Hepatocyte (in vitro differentiated cells): ENCODE data around the gene KIAA1217. TPM values are rescaled to one million over a fixed set of nuclear protein-coding genes. Genes with fewer than 3 reads are reported as not detected.
A peak's percentile ranks its signal among the peaks of the same experiment; 100 is the strongest.

Experiments used
- DNase-seq: peaks from one replicate; pipeline ENCODE4 v3.0.0-alpha.2; 2016; ENCODE audit warnings: low spot score
- H2AFZ ChIP-seq: fragments of 200-600 bp; sonication (generic); 2 replicates; pipeline ENCODE4 v1.6.0; 2016; ENCODE audit warnings: antibody characterized with exemption, mild to moderate bottlenecking
- H3K27ac ChIP-seq: fragments of 200-600 bp; sonication (generic); 2 replicates; pipeline ENCODE4 v1.5.1; 2016; ENCODE audit warnings: mild to moderate bottlenecking
- H3K27me3 ChIP-seq: fragments of 200-600 bp; sonication (generic); 2 replicates; pipeline ENCODE4 v1.6.1; 2016
- H3K36me3 ChIP-seq: fragments of 200-600 bp; sonication (generic); replicated peaks from 2 replicates; pipeline ENCODE4 v1.5.1; 2016; ENCODE audit warnings: low read depth; ENCODE audit not compliant: insufficient read depth
- H3K4me1 ChIP-seq: fragments of 200-600 bp; sonication (generic); 2 replicates; pipeline ENCODE4 v1.5.1; 2016; ENCODE audit warnings: mild to moderate bottlenecking, moderate library complexity; ENCODE audit not compliant: insufficient read depth
- H3K4me2 ChIP-seq: fragments of 200-600 bp; sonication (generic); 2 replicates; pipeline ENCODE4 v1.6.0; 2016
- H3K4me3 ChIP-seq: fragments of 200-600 bp; sonication (generic); 2 replicates; pipeline ENCODE4 v1.5.1; 2016; ENCODE audit warnings: mild to moderate bottlenecking
- H3K79me2 ChIP-seq: fragments of 200-600 bp; sonication (generic); 2 replicates; pipeline ENCODE4 v1.6.0; 2017; ENCODE audit warnings: mild to moderate bottlenecking
- H3K9me2 ChIP-seq: fragments of 200-600 bp; sonication (generic); replicated peaks from 2 replicates; pipeline ENCODE4 v1.6.0; 2017; ENCODE audit warnings: mild to moderate bottlenecking; ENCODE audit not compliant: insufficient read depth
- H3K9me3 ChIP-seq: fragments of 200-600 bp; sonication (generic); 2 replicates; pipeline ENCODE4 v1.5.1; 2016; ENCODE audit warnings: low read depth, mild to moderate bottlenecking
- H4K20me1 ChIP-seq: fragments of 200-600 bp; sonication (generic); 2 replicates; pipeline ENCODE4 v1.6.0; 2016; ENCODE audit warnings: mild to moderate bottlenecking; ENCODE audit not compliant: insufficient read depth, poor library complexity, severe bottlenecking
- EZH2 ChIP-seq: fragments of 200-600 bp; sonication (generic); IDR thresholded peaks from 2 replicates; pipeline ENCODE4 v1.6.1; 2016; ENCODE audit warnings: antibody characterized with exemption, mild to moderate bottlenecking, borderline replicate concordance
- EZH2phosphoT487 ChIP-seq: fragments of 200-600 bp; sonication (generic); IDR thresholded peaks from one replicate; pipeline ENCODE4 v1.6.1; 2018; ENCODE audit warnings: antibody characterized with exemption, mild to moderate bottlenecking, low read depth, moderate library complexity; ENCODE audit not compliant: unreplicated experiment, severe bottlenecking
- WGBS: methylation state at CpG from one replicate; pipeline ENCODE4 v1.1.6; 2016; ENCODE audit warnings: low lambda C conversion rate; ENCODE audit errors: missing lambda C conversion rate; 5-methylcytosine and 5-hydroxymethylcytosine counted together
- microRNA counts: library from miRNA; unstranded; fragments of <30 nt; microRNA quantifications from one replicate; lab custom pipeline; 2017
- microRNA-seq: library from miRNA; unstranded; fragments of <30 nt; microRNA quantifications from one replicate; pipeline ENCODE4, GENCODE V29; 2017
- polyA plus RNA-seq: library from polyadenylated mRNA; unstranded; fragments of >200 nt; fragmentation: Nextera tagmentation; extraction: Ambion mirVana; gene quantifications from 2 replicates; pipeline ENCODE4 v1.2.1, GENCODE V29; 2016
- small RNA-seq: library from RNA; depleted of rRNA; stranded (forward); fragments of <200 nt; gene quantifications from one replicate; pipeline ENCODE3, GENCODE V24; 2014
- total RNA-seq: library from RNA; depleted of rRNA; stranded (reverse); fragments of >200 nt; gene quantifications from 2 replicates; pipeline ENCODE4 v1.2.3, GENCODE V29; 2014
- TF ChIP-seq, protein P1 (sequence below): fragments of 200-600 bp; sonication (generic); IDR thresholded peaks from 2 replicates; pipeline ENCODE4 v1.5.1; 2016; ENCODE audit warnings: antibody characterized with exemption, mild to moderate bottlenecking; ENCODE audit not compliant: poor library complexity

Gene KIAA1217
- total and polyA plus RNA-seq, 2 experiments from 2014 or later: 31.6 to 33.2 TPM

DNA sequence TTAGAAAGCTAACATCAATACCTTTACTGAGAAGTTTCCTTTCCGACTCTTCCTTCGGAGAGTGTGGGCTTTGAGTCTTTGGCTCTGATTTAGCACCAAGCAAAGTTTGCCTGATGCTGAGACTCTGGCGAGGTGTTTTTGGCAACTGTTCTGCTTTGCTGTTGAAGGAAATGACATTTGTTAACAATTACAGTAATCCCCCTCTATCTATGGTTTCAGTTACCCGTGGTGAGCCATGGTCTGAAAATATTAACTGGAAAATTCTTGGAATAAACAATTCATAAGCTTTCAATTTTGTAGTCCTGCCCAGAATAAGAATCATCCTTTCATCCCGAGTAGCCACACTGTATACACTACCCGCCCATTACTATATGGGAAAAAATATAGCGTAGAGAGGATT lies 388.5 kb downstream of the KIAA1217 start:
- no peaks in the 10 kb centered on the region for H3K36me3 ChIP-seq
- no peaks in the 10 kb centered on the region for H3K79me2 ChIP-seq
- H3K4me2 ChIP-seq: no peak overlapping the region
- H3K4me1 ChIP-seq: no peaks in the 10 kb centered on the region
- H2AFZ ChIP-seq: no peak overlapping the region
- DNase-seq: peak; percentile 21
- H3K9me2 ChIP-seq: no peaks in the 10 kb centered on the region
- TF ChIP-seq, protein P1, sequence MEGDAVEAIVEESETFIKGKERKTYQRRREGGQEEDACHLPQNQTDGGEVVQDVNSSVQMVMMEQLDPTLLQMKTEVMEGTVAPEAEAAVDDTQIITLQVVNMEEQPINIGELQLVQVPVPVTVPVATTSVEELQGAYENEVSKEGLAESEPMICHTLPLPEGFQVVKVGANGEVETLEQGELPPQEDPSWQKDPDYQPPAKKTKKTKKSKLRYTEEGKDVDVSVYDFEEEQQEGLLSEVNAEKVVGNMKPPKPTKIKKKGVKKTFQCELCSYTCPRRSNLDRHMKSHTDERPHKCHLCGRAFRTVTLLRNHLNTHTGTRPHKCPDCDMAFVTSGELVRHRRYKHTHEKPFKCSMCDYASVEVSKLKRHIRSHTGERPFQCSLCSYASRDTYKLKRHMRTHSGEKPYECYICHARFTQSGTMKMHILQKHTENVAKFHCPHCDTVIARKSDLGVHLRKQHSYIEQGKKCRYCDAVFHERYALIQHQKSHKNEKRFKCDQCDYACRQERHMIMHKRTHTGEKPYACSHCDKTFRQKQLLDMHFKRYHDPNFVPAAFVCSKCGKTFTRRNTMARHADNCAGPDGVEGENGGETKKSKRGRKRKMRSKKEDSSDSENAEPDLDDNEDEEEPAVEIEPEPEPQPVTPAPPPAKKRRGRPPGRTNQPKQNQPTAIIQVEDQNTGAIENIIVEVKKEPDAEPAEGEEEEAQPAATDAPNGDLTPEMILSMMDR: no peak
- TF ChIP-seq EZH2phosphoT487 (no peak), EZH2 (no peak)
- H3K9me3 ChIP-seq: no peaks in the 10 kb centered on the region
- no peak overlapping the region for H3K27ac ChIP-seq
- H4K20me1 ChIP-seq: no peaks in the 10 kb centered on the region
- H3K4me3 ChIP-seq: no peak overlapping the region
- 64% methylated on average over 7 of the region's 7 CpGs for WGBS
- H3K27me3 ChIP-seq: no peaks in the 10 kb centered on the region

MicroRNAs encoded within 50 kb of the gene (microRNA counts, 767-probe panel; counts per million panel counts)
- not detected for microRNA hsa-miR-603 (lab: Ali Mortazavi, UCI)

Small RNAs within 50 kb of the gene (microRNA-seq; reads per million reads assigned to microRNA genes)
- gene MIR603: not detected

Small RNAs within 50 kb of the gene (small RNA-seq; reads per million reads assigned to genes)
- gene AC063961.1 (not detected), gene MIR603 (not detected)
